WTC11 (cell line): Measurements from ENCODE around the gene KLK15. TPM values are rescaled to one million over a fixed set of nuclear protein-coding genes. Genes with fewer than 3 reads are reported as not detected.

Experiments
- ATAC-seq: fragments of 200-7000 bp; cut with Tn5 transposase; 2 replicates; pipeline ENCODE4 v1.10.0; 2021; ENCODE audit warnings: mild to moderate bottlenecking, moderate library complexity
- CTCF ChIA-PET: fragments of 300-600 bp; sonication (Branson Sonifier 250); formaldehyde crosslinking; loops from one replicate; lab custom pipeline; 2021; ENCODE audit warnings: antibody characterized with exemption; lab: Charles Lee
- POLR2A ChIA-PET: fragments of 350-600 bp; sonication (Branson Sonifier 250); formaldehyde crosslinking; loops from one replicate; lab custom pipeline; 2021; ENCODE audit warnings: antibody characterized with exemption; lab: Charles Lee
- DNase-seq: peaks from one replicate; pipeline ENCODE4 v3.0.0; 2021; ENCODE audit warnings: low spot score
- H3K27ac Mint-ChIP-seq: 2 replicates; pipeline ENCODE4 v1.8.0; 2021; ENCODE audit warnings: mixed read lengths
- H3K27me3 Mint-ChIP-seq: 2 replicates; pipeline ENCODE4 v1.8.0; 2021; ENCODE audit warnings: low read depth, mild to moderate bottlenecking, moderate library complexity, mixed read lengths
- H3K36me3 Mint-ChIP-seq: 2 replicates; pipeline ENCODE4 v1.8.0; 2021; ENCODE audit warnings: mixed read lengths
- H3K4me1 Mint-ChIP-seq: 2 replicates; pipeline ENCODE4 v1.8.0; 2022; ENCODE audit warnings: mixed read lengths
- H3K4me3 Mint-ChIP-seq: 2 replicates; pipeline ENCODE4 v1.8.0; 2021; ENCODE audit warnings: mild to moderate bottlenecking, moderate library complexity, mixed read lengths
- H3K9me3 Mint-ChIP-seq: 2 replicates; pipeline ENCODE4 v1.8.0; 2021; ENCODE audit warnings: mixed read lengths
- CREB1 ChIP-seq: sonication (generic); formaldehyde crosslinking; IDR thresholded peaks from 2 replicates; pipeline ENCODE4 v1.8.0; 2023; ENCODE audit warnings: mild to moderate bottlenecking, missing genetic modification reagents
- EMX1 ChIP-seq: fragments of 250-450 bp; sonication (Bioruptor Pico); IDR thresholded peaks from 2 replicates; pipeline ENCODE4 v1.8.0; 2021; ENCODE audit warnings: mild to moderate bottlenecking
- ETV6 ChIP-seq: sonication (generic); formaldehyde crosslinking; IDR thresholded peaks from 2 replicates; pipeline ENCODE4 v1.8.1; 2022; ENCODE audit warnings: mild to moderate bottlenecking, missing genetic modification reagents
- FOXK1 ChIP-seq: sonication (generic); formaldehyde crosslinking; IDR thresholded peaks from 2 replicates; pipeline ENCODE4 v1.8.0; 2022; ENCODE audit warnings: mild to moderate bottlenecking, moderate library complexity, missing genetic modification reagents
- FOXP1 ChIP-seq: sonication (generic); formaldehyde crosslinking; IDR thresholded peaks from 2 replicates; pipeline ENCODE4 v1.8.0; 2022; ENCODE audit warnings: missing genetic modification reagents, mild to moderate bottlenecking, moderate library complexity, borderline replicate concordance
- GABPB1 ChIP-seq: sonication (generic); formaldehyde crosslinking; IDR thresholded peaks from 2 replicates; pipeline ENCODE4 v1.8.1; 2023; ENCODE audit warnings: mild to moderate bottlenecking, missing genetic modification reagents
- GTF2I ChIP-seq: fragments of 250-450 bp; sonication (Bioruptor Pico); conservative IDR thresholded peaks from 2 replicates; pipeline ENCODE4 v1.4.0; 2021; ENCODE audit warnings: mild to moderate bottlenecking
- IRF2 ChIP-seq: sonication (generic); formaldehyde crosslinking; IDR thresholded peaks from 2 replicates; pipeline ENCODE4 v1.8.0; 2022; ENCODE audit warnings: low read depth, missing genetic modification reagents, borderline replicate concordance
- MLX ChIP-seq: sonication (generic); formaldehyde crosslinking; IDR thresholded peaks from 2 replicates; pipeline ENCODE4 v1.8.1; 2023; ENCODE audit warnings: mild to moderate bottlenecking, missing genetic modification reagents, moderate library complexity
- MXD4 ChIP-seq: fragments of 250-450 bp; sonication (Bioruptor Pico); IDR thresholded peaks from 2 replicates; pipeline ENCODE4 v1.8.0; 2021; ENCODE audit warnings: mild to moderate bottlenecking, moderate library complexity, borderline replicate concordance
- NR3C1 ChIP-seq: sonication (generic); formaldehyde crosslinking; conservative IDR thresholded peaks from 2 replicates; pipeline ENCODE4 v1.8.1; 2023; ENCODE audit warnings: low read depth, mild to moderate bottlenecking, missing genetic modification reagents
- OVOL2 ChIP-seq: fragments of 250-450 bp; sonication (Bioruptor Pico); IDR thresholded peaks from 2 replicates; pipeline ENCODE4 v1.9.0; 2021; ENCODE audit warnings: mild to moderate bottlenecking, borderline replicate concordance
- RELA ChIP-seq: sonication (generic); formaldehyde crosslinking; IDR thresholded peaks from 2 replicates; pipeline ENCODE4 v1.8.1; 2022; ENCODE audit warnings: missing genetic modification reagents, mild to moderate bottlenecking, borderline replicate concordance
- TEAD4 ChIP-seq: sonication (generic); formaldehyde crosslinking; IDR thresholded peaks from 2 replicates; pipeline ENCODE4 v1.8.0; 2022; ENCODE audit warnings: mild to moderate bottlenecking, missing genetic modification reagents
- TP53 ChIP-seq: sonication (generic); formaldehyde crosslinking; IDR thresholded peaks from 2 replicates; pipeline ENCODE4 v1.8.1; 2023; ENCODE audit warnings: mild to moderate bottlenecking, missing genetic modification reagents
- ZBTB21 ChIP-seq: sonication (generic); formaldehyde crosslinking; IDR thresholded peaks from 2 replicates; pipeline ENCODE4 v1.8.1; 2023; ENCODE audit warnings: mild to moderate bottlenecking, missing genetic modification reagents, borderline replicate concordance
- ZNF138 ChIP-seq: sonication (generic); formaldehyde crosslinking; conservative IDR thresholded peaks from 2 replicates; pipeline ENCODE4 v1.8.1; 2022; ENCODE audit warnings: mild to moderate bottlenecking, moderate library complexity, missing genetic modification reagents
- ZNF416 ChIP-seq: fragments of 250-450 bp; sonication (Bioruptor Pico); IDR thresholded peaks from 2 replicates; pipeline ENCODE4 v1.9.0; 2021; ENCODE audit warnings: mild to moderate bottlenecking, inconsistent platforms
- total RNA-seq: library from RNA; stranded (reverse); gene quantifications from 3 replicates; pipeline ENCODE4 v1.2.3, GENCODE V29; 2021
- TF ChIP-seq, protein P1 (sequence below): sonication (generic); formaldehyde crosslinking; IDR thresholded peaks from 2 replicates; pipeline ENCODE4 v1.8.0; 2022; ENCODE audit warnings: mild to moderate bottlenecking, missing genetic modification reagents
- TF ChIP-seq, protein P2 (sequence below): sonication (generic); formaldehyde crosslinking; IDR thresholded peaks from 2 replicates; pipeline ENCODE4 v1.8.0; 2023; ENCODE audit warnings: missing genetic modification reagents, mild to moderate bottlenecking, borderline replicate concordance
- TF ChIP-seq, protein P3 (sequence below): sonication (generic); formaldehyde crosslinking; IDR thresholded peaks from 2 replicates; pipeline ENCODE4 v1.8.1; 2022; ENCODE audit warnings: mild to moderate bottlenecking, moderate library complexity, missing genetic modification reagents
- TF ChIP-seq, protein P4 (sequence below): fragments of 250-450 bp; sonication (Bioruptor Pico); IDR thresholded peaks from 2 replicates; pipeline ENCODE4 v1.9.0; 2021; ENCODE audit warnings: moderate library complexity, mild to moderate bottlenecking, inconsistent platforms, borderline replicate concordance
- TF ChIP-seq, protein P5 (sequence below): sonication (generic); formaldehyde crosslinking; IDR thresholded peaks from 2 replicates; pipeline ENCODE4 v1.8.1; 2022; ENCODE audit warnings: low read depth, missing genetic modification reagents, borderline replicate concordance

Gene KLK15
- total RNA-seq, 1 experiment from 2014 or later = not detected

GRCh38 chr19:50829801-50830200, 3.6 kb downstream of the KLK15 start:
- ATAC-seq (no peak), DNase-seq (no peak)
- H3K27ac Mint-ChIP-seq = no peak overlapping the region
- H3K36me3 Mint-ChIP-seq = no peaks in the 10 kb centered on the region
- peaks cover 55% of the 10 kb centered on the region for H3K27me3 Mint-ChIP-seq
- peaks cover 3% of the 10 kb centered on the region; the same call in 1 of the 2 replicates for H3K4me1 Mint-ChIP-seq
- ChIA-PET CTCF (interaction anchor here (0.9 to 1.4 kb wide), 3 partner anchors 9 to 274 kb away, joined by 3 read pairs; no protein-coding TSS in a partner anchor), POLR2A (no interaction called here)
- no peak overlapping the region for H3K4me3 Mint-ChIP-seq
- H3K9me3 Mint-ChIP-seq = no peaks in the 10 kb centered on the region
- TF ChIP-seq, protein P1, sequence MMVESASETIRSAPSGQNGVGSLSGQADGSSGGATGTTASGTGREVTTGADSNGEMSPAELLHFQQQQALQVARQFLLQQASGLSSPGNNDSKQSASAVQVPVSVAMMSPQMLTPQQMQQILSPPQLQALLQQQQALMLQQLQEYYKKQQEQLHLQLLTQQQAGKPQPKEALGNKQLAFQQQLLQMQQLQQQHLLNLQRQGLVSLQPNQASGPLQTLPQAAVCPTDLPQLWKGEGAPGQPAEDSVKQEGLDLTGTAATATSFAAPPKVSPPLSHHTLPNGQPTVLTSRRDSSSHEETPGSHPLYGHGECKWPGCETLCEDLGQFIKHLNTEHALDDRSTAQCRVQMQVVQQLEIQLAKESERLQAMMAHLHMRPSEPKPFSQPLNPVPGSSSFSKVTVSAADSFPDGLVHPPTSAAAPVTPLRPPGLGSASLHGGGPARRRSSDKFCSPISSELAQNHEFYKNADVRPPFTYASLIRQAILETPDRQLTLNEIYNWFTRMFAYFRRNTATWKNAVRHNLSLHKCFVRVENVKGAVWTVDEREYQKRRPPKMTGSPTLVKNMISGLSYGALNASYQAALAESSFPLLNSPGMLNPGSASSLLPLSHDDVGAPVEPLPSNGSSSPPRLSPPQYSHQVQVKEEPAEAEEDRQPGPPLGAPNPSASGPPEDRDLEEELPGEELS (CRISPR knock-in tag) = no peak
- TF ChIP-seq IRF2 (no peak), ETV6 (CRISPR knock-in tag) (no peak), CREB1 (no peak), GTF2I (CRISPR knock-in tag) (no peak), MXD4 (no peak), FOXK1 (CRISPR knock-in tag) (no peak), ZBTB21 (CRISPR knock-in tag) (no peak), FOXP1 (CRISPR knock-in tag) (no peak), ZNF138 (CRISPR knock-in tag) (no peak), EMX1 (CRISPR knock-in tag) (no peak), TEAD4 (CRISPR knock-in tag) (no peak)
- TF ChIP-seq, protein P2, sequence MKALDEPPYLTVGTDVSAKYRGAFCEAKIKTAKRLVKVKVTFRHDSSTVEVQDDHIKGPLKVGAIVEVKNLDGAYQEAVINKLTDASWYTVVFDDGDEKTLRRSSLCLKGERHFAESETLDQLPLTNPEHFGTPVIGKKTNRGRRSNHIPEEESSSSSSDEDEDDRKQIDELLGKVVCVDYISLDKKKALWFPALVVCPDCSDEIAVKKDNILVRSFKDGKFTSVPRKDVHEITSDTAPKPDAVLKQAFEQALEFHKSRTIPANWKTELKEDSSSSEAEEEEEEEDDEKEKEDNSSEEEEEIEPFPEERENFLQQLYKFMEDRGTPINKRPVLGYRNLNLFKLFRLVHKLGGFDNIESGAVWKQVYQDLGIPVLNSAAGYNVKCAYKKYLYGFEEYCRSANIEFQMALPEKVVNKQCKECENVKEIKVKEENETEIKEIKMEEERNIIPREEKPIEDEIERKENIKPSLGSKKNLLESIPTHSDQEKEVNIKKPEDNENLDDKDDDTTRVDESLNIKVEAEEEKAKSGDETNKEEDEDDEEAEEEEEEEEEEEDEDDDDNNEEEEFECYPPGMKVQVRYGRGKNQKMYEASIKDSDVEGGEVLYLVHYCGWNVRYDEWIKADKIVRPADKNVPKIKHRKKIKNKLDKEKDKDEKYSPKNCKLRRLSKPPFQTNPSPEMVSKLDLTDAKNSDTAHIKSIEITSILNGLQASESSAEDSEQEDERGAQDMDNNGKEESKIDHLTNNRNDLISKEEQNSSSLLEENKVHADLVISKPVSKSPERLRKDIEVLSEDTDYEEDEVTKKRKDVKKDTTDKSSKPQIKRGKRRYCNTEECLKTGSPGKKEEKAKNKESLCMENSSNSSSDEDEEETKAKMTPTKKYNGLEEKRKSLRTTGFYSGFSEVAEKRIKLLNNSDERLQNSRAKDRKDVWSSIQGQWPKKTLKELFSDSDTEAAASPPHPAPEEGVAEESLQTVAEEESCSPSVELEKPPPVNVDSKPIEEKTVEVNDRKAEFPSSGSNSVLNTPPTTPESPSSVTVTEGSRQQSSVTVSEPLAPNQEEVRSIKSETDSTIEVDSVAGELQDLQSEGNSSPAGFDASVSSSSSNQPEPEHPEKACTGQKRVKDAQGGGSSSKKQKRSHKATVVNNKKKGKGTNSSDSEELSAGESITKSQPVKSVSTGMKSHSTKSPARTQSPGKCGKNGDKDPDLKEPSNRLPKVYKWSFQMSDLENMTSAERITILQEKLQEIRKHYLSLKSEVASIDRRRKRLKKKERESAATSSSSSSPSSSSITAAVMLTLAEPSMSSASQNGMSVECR (CRISPR knock-in tag) = no peak
- TF ChIP-seq, protein P3, sequence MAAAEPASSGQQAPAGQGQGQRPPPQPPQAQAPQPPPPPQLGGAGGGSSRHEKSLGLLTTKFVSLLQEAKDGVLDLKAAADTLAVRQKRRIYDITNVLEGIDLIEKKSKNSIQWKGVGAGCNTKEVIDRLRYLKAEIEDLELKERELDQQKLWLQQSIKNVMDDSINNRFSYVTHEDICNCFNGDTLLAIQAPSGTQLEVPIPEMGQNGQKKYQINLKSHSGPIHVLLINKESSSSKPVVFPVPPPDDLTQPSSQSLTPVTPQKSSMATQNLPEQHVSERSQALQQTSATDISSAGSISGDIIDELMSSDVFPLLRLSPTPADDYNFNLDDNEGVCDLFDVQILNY (CRISPR knock-in tag) = no peak
- TF ChIP-seq, protein P4, sequence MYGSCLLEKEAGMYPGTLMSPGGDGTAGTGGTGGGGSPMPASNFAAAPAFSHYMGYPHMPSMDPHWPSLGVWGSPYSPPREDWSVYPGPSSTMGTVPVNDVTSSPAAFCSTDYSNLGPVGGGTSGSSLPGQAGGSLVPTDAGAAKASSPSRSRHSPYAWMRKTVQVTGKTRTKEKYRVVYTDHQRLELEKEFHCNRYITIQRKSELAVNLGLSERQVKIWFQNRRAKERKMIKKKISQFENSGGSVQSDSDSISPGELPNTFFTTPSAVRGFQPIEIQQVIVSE = no peak

- no peaks in the 10 kb centered on the region for H3K9me3 Mint-ChIP-seq
- CTCF ChIA-PET = no interaction called here
- TF ChIP-seq MLX (CRISPR knock-in tag) = no peak
- no peak for TF ChIP-seq RELA (CRISPR knock-in tag)
- TF ChIP-seq OVOL2 = no peak
- no peak for TF ChIP-seq CREB1
- TF ChIP-seq TP53 = no peak
- TF ChIP-seq GABPB1 = no peak
- TF ChIP-seq NR3C1 (CRISPR knock-in tag) = no peak
- TF ChIP-seq ZNF416 = no peak
- TF ChIP-seq, protein P5, sequence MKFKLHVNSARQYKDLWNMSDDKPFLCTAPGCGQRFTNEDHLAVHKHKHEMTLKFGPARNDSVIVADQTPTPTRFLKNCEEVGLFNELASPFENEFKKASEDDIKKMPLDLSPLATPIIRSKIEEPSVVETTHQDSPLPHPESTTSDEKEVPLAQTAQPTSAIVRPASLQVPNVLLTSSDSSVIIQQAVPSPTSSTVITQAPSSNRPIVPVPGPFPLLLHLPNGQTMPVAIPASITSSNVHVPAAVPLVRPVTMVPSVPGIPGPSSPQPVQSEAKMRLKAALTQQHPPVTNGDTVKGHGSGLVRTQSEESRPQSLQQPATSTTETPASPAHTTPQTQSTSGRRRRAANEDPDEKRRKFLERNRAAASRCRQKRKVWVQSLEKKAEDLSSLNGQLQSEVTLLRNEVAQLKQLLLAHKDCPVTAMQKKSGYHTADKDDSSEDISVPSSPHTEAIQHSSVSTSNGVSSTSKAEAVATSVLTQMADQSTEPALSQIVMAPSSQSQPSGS = no peak
- no peak for TF ChIP-seq FOXK1 (CRISPR knock-in tag)
Measured at GRCh38 chr19:50827476-50827875, 5.9 kb downstream of the KLK15 start.

More at GRCh38 chr19:50827476-50827875, 5.9 kb downstream of the KLK15 start:
- DNase-seq (no peak), ATAC-seq (no peak)
- no peaks in the 10 kb centered on the region for H3K36me3 Mint-ChIP-seq
- H3K27me3 Mint-ChIP-seq = peaks cover 56% of the 10 kb centered on the region
- H3K4me1 Mint-ChIP-seq = peaks cover 3% of the 10 kb centered on the region; the same call in 1 of the 2 replicates
- POLR2A ChIA-PET = no interaction called here
- no peak overlapping the region for H3K4me3 Mint-ChIP-seq
- no peak overlapping the region for H3K27ac Mint-ChIP-seq
